Colonic mucosa (tissue), 4 donors: ENCODE data around the gene FOXP1. TPM values are rescaled to one million over a fixed set of nuclear protein-coding genes. Genes with fewer than 3 reads are reported as not detected.

Experiments used
- DNase-seq: peaks from one replicate; pipeline ENCODE4 v3.0.0-alpha.2; 2020
- H3K27ac ChIP-seq: fragments of 200-600 bp; one replicate; pipeline ENCODE4 v1.8.0; 2021
- H3K27me3 ChIP-seq: fragments of 200-600 bp; one replicate; pipeline ENCODE4 v1.8.0; 2021
- H3K36me3 ChIP-seq: fragments of 200-600 bp; one replicate; pipeline ENCODE4 v1.8.0; 2021
- H3K4me1 ChIP-seq: fragments of 200-600 bp; one replicate; pipeline ENCODE4 v1.8.0; 2021; ENCODE audit warnings: mild to moderate bottlenecking
- H3K4me3 ChIP-seq: fragments of 200-600 bp; one replicate; pipeline ENCODE4 v1.8.0; 2021
- H3K9ac ChIP-seq, 2 donors: one replicate each; pipeline ENCODE4 v1.7.0; 2013; ENCODE audit warnings: control low read depth in 2 of 2, low read depth in 2 of 2, low read length in 2 of 2
- H3K9me3 ChIP-seq: fragments of 200-600 bp; one replicate; pipeline ENCODE4 v1.8.0; 2021
- intact Hi-C: fragments of 100-400 bp; cut with DNase I; formaldehyde crosslinking; loops from one replicate; pipeline ENCODE4 v1.14.1; 2022
- total RNA-seq, 2 donors: library from RNA; stranded (reverse); fragmentation: NEBNext Ultra II Directional in 1 of 2; extraction: Animal tissue kit (Norgen Biotek cat#: 25700) in 1 of 2; gene quantifications; one replicate each; pipeline ENCODE4 v1.2.1, GENCODE V29; 2021
- TF ChIP-seq, protein P1 (sequence below): fragments of 200-600 bp; IDR thresholded peaks from one replicate; pipeline ENCODE4 v1.8.0; 2022; ENCODE audit warnings: antibody characterized with exemption, mild to moderate bottlenecking
- donor health status: healthy.
- donor health status: DM: no; HTN: no; CAD: no.
- donor health status: DM: no; HTN: no; CAD: no.

FOXP1 gene
- total RNA-seq, 2 donors from 2014 or later = 127 to 128 TPM

DNA sequence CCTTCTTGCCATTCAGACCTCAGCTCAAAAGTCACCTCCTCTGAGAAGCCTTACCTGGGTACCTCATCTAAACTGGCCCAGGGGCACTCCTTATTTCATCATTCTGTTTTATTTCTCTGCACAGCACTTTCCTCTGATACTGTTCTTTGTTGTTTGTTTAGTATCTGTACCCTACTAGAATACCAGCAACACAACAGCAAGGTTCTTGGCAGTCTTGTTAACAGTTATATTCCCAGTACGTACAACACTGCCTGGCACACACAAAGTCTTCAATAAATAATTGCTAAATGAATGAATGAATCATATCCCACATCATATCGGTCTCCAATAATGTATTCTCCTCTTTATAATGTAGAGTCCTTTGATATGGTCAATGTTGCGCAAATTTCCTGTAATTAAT, 188.1 kb downstream of the FOXP1 start:
- DNase-seq = no peak
- TF ChIP-seq, protein P1, sequence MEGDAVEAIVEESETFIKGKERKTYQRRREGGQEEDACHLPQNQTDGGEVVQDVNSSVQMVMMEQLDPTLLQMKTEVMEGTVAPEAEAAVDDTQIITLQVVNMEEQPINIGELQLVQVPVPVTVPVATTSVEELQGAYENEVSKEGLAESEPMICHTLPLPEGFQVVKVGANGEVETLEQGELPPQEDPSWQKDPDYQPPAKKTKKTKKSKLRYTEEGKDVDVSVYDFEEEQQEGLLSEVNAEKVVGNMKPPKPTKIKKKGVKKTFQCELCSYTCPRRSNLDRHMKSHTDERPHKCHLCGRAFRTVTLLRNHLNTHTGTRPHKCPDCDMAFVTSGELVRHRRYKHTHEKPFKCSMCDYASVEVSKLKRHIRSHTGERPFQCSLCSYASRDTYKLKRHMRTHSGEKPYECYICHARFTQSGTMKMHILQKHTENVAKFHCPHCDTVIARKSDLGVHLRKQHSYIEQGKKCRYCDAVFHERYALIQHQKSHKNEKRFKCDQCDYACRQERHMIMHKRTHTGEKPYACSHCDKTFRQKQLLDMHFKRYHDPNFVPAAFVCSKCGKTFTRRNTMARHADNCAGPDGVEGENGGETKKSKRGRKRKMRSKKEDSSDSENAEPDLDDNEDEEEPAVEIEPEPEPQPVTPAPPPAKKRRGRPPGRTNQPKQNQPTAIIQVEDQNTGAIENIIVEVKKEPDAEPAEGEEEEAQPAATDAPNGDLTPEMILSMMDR = no peak
- Histone ChIP-seq H3K36me3 (no peaks in the 10 kb centered on the region), H3K9ac (no peak overlapping the region), H3K4me1 (peaks cover 4% of the 10 kb centered on the region), H3K9me3 (no peaks in the 10 kb centered on the region), H3K4me3 (no peak overlapping the region), H3K27ac (no peak overlapping the region), H3K27me3 (no peaks in the 10 kb centered on the region)
- intact Hi-C loops = no loop called here

DNA sequence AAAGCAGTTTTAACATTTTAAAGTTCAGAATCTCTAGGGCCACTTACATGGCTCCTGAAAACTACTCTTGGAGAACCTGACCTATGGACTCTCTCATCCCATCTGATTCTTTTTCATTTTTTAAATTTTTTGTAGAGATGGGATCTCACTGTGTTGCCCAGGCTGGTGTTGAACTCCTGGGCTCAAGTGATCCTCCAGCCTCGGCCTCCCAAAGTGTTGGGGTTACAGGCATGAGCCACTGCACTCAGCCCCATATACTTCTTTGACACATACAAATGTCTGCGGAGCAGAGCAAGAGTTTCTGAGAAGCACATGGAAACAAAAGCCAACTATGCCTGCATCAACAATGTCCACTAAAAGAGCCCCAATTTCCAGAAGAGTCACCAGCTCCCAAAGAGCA, 189.8 kb downstream of the FOXP1 start:
- Histone ChIP-seq H3K36me3 (no peaks in the 10 kb centered on the region), H3K4me3 (no peak overlapping the region), H3K27ac (no peak overlapping the region), H3K4me1 (peaks cover 5% of the 10 kb centered on the region), H3K27me3 (no peaks in the 10 kb centered on the region), H3K9ac (no peak overlapping the region), H3K9me3 (no peaks in the 10 kb centered on the region)
- DNase-seq = no peak
- intact Hi-C loops = no loop called here
- TF ChIP-seq, protein P1 = no peak

DNA sequence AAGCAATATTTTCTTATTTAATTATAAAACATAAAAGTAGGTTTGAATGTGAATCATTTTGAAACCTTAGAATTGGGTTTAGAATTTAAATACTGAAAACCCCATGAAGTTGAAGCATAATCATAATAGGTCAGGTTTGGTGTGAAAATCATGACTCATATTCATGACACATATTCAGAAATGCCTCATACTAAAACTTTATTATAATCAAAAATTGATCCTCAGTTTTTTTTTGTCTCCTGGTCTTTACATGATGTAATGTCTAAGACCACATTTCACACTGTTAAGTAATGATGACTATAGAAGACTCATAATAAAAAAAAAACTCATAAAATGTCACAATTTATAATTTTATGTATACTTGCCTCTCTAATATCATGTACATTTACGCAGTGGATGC, 190.4 kb downstream of the FOXP1 start:
- no peaks in the 10 kb centered on the region for H3K36me3 ChIP-seq
- no peak overlapping the region for H3K9ac ChIP-seq
- H3K4me3 ChIP-seq = no peak overlapping the region
- H3K4me1 ChIP-seq = peaks cover 4% of the 10 kb centered on the region
- intact Hi-C loops = no loop called here
- TF ChIP-seq, protein P1 = no peak
- no peaks in the 10 kb centered on the region for H3K9me3 ChIP-seq
- H3K27me3 ChIP-seq = no peaks in the 10 kb centered on the region
- DNase-seq = no peak
- no peak overlapping the region for H3K27ac ChIP-seq

DNA sequence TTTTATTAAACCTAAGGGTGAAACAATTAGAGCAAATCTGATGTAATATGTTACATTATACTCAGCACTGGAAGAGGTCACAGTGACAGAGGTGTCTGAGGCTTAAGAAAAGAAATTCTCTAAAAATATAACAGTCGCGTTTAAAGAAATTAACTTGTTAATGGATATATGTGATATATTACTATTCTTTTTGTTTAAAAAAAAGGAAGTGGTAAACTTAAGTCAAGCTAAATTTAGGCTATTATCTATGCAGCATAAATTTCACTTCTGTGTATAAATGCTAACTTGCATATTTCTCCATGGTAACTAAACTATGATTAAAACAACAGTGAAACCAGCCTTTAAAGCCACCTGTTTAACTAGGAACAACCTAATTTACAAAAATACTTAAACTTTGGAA, 191.3 kb downstream of the FOXP1 start:
- peaks cover 4% of the 10 kb centered on the region for H3K4me1 ChIP-seq
- no peak overlapping the region for H3K27ac ChIP-seq
- H3K27me3 ChIP-seq = no peaks in the 10 kb centered on the region
- TF ChIP-seq, protein P1 = no peak
- no peaks in the 10 kb centered on the region for H3K9me3 ChIP-seq
- H3K4me3 ChIP-seq = no peak overlapping the region
- intact Hi-C loops = no loop called here
- H3K36me3 ChIP-seq = no peaks in the 10 kb centered on the region
- no peak for DNase-seq
- no peak overlapping the region for H3K9ac ChIP-seq

DNA sequence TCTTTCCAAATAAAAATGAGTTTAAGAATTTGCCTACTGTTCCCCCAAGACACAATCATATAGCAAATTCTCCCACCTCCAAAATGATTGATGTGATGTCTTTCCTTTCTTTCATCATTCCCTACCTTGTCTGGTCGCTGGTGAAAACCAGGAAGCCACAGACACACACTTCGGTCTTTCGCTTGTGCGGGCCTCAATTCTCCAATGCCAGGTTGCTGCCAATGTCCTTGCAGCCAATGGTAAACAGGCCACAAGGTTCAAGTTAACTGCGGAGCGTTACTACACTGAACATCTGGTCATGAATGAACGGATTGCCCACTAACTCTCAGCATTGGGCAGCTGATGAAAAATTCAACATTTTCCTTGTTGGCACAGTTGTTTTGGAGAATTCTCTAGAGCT, 192.2 kb downstream of the FOXP1 start:
- H3K4me1 ChIP-seq = peaks cover 4% of the 10 kb centered on the region
- intact Hi-C loops = no loop called here
- H3K27me3 ChIP-seq = no peaks in the 10 kb centered on the region
- no peak overlapping the region for H3K4me3 ChIP-seq
- no peak overlapping the region for H3K9ac ChIP-seq
- no peak overlapping the region for H3K27ac ChIP-seq
- no peaks in the 10 kb centered on the region for H3K36me3 ChIP-seq
- no peak for DNase-seq
- H3K9me3 ChIP-seq = no peaks in the 10 kb centered on the region
- TF ChIP-seq, protein P1 = no peak
